ENCODE data around the gene EPN3.

Gene EPN3

GRCh38 chr17:50580646-50581045 is 48.1 kb downstream of the EPN3 start:
- Histone ChIP-seq H3K27me3 (ENCODE audit: control insufficient read depth, insufficient read depth, low read length) (peaks cover 22% of the 10 kb centered on the region), H3K9ac (ENCODE audit: low read length) (no peak overlapping the region), H3K4me1 (ENCODE audit: control insufficient read depth, insufficient read depth, low read length) (no peaks in the 10 kb centered on the region), H3K4me3 (ENCODE audit: low read length) (no peak overlapping the region), H3K9me3 (ENCODE audit: control insufficient read depth, low read length) (no peaks in the 10 kb centered on the region), H3K36me3 (ENCODE audit: control insufficient read depth, insufficient read depth, low read length) (no peaks in the 10 kb centered on the region)

GRCh38 chr17:50581316-50581715 is 48.8 kb downstream of the EPN3 start:
- H3K27me3 ChIP-seq (ENCODE audit: control insufficient read depth, insufficient read depth, low read length): peaks cover 22% of the 10 kb centered on the region
- H3K36me3 ChIP-seq (ENCODE audit: control insufficient read depth, insufficient read depth, low read length): no peaks in the 10 kb centered on the region
- H3K4me3 ChIP-seq (ENCODE audit: low read length): no peak overlapping the region
- no peak overlapping the region for H3K9ac ChIP-seq (ENCODE audit: low read length)
- H3K9me3 ChIP-seq (ENCODE audit: control insufficient read depth, low read length): no peaks in the 10 kb centered on the region
- H3K4me1 ChIP-seq (ENCODE audit: control insufficient read depth, insufficient read depth, low read length): no peaks in the 10 kb centered on the region

GRCh38 chr17:50582741-50583140 is 50.2 kb downstream of the EPN3 start:
- H3K4me1 ChIP-seq (ENCODE audit: control insufficient read depth, insufficient read depth, low read length): no peaks in the 10 kb centered on the region
- H3K9me3 ChIP-seq (ENCODE audit: control insufficient read depth, low read length): no peaks in the 10 kb centered on the region
- H3K27me3 ChIP-seq (ENCODE audit: control insufficient read depth, insufficient read depth, low read length): peaks cover 22% of the 10 kb centered on the region
- H3K4me3 ChIP-seq (ENCODE audit: low read length): no peak overlapping the region
- no peaks in the 10 kb centered on the region for H3K36me3 ChIP-seq (ENCODE audit: control insufficient read depth, insufficient read depth, low read length)
- H3K9ac ChIP-seq (ENCODE audit: low read length): no peak overlapping the region

GRCh38 chr17:50583641-50584040 is 51.1 kb downstream of the EPN3 start:
- Histone ChIP-seq H3K27me3 (ENCODE audit: control insufficient read depth, insufficient read depth, low read length) (peaks cover 18% of the 10 kb centered on the region), H3K36me3 (ENCODE audit: control insufficient read depth, insufficient read depth, low read length) (no peaks in the 10 kb centered on the region), H3K4me3 (ENCODE audit: low read length) (no peak overlapping the region), H3K9ac (ENCODE audit: low read length) (no peak overlapping the region), H3K4me1 (ENCODE audit: control insufficient read depth, insufficient read depth, low read length) (no peaks in the 10 kb centered on the region), H3K9me3 (ENCODE audit: control insufficient read depth, low read length) (no peaks in the 10 kb centered on the region)

DNA sequence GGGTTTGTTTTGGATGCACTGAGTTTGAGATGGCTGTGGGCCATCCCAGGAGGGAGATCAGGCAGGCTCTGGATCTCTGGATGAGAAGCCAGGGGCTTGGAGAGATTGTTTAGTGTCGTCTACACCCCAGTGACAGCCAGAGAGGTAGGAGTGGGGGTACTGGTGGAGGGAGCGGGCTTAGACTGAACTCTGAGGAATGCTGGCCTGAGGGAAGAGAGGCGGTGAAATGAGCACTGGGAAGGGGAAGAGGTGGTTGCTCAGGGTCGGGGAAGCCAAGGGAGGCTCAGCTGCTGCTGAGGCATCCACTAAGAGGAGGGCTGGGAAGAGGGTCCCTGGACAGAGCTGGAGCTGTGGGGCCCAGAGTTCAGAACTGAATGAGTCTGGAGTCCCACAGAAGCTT is 51.6 kb downstream of the EPN3 start:
- peaks cover 18% of the 10 kb centered on the region for H3K27me3 ChIP-seq (ENCODE audit: control insufficient read depth, insufficient read depth, low read length)

DNA sequence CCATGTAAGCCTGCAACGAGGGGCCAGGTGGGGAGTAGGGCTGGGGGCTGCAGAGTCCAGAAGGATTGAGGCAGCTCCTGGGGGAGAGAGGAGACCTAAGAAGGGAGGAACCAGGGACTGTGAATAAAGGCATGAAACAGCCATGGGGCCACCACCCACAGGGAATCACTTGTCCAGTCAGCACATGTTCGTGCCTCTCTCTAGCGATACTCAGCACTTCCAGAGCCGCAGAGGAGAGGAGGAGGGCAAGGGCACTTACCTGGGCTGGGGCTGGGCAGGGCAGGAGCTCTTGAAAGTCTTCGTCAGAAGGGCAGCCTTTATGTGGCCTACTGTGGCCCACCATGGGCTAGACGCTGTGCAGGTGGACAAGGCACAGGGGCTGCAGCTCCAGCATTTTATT is 52.2 kb downstream of the EPN3 start:
- Histone ChIP-seq H3K9me3 (ENCODE audit: control insufficient read depth, low read length) (no peaks in the 10 kb centered on the region), H3K4me1 (ENCODE audit: control insufficient read depth, insufficient read depth, low read length) (peaks cover 9% of the 10 kb centered on the region), H3K36me3 (ENCODE audit: control insufficient read depth, insufficient read depth, low read length) (no peaks in the 10 kb centered on the region), H3K27me3 (ENCODE audit: control insufficient read depth, insufficient read depth, low read length) (peaks cover 18% of the 10 kb centered on the region), H3K4me3 (ENCODE audit: low read length) (no peak overlapping the region), H3K9ac (ENCODE audit: low read length) (no peak overlapping the region)

More for the DNA sequence above, 51.6 kb downstream of the EPN3 start:
- no peak overlapping the region for H3K4me3 ChIP-seq (ENCODE audit: low read length)
- no peaks in the 10 kb centered on the region for H3K9me3 ChIP-seq (ENCODE audit: control insufficient read depth, low read length)
- H3K9ac ChIP-seq (ENCODE audit: low read length): no peak overlapping the region
- no peaks in the 10 kb centered on the region for H3K36me3 ChIP-seq (ENCODE audit: control insufficient read depth, insufficient read depth, low read length)
- peaks cover 2% of the 10 kb centered on the region for H3K4me1 ChIP-seq (ENCODE audit: control insufficient read depth, insufficient read depth, low read length)

DNA sequence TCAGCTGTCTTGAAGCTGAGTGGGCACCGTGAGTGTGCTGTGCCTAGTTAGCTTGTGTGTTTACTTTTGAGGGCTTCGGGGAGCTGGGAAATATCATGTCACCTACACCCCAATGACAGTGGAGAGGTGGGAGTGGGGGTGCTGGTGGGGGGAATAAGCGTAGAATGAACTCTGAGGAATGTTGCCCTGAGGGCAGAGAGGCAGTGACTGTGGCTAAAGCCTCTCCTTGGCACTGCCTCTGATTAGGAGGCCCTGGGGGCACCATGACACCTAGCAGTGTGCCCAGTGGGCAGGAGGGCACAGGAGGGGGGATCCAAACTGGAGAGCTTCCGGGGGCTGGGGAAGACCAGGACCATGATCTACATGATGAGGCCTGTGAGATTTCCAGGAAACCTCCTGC is 52.8 kb downstream of the EPN3 start:
- H3K9me3 ChIP-seq (ENCODE audit: control insufficient read depth, low read length): no peaks in the 10 kb centered on the region
- peaks cover 13% of the 10 kb centered on the region for H3K4me1 ChIP-seq (ENCODE audit: control insufficient read depth, insufficient read depth, low read length)
- no peak overlapping the region for H3K9ac ChIP-seq (ENCODE audit: low read length)
- no peaks in the 10 kb centered on the region for H3K36me3 ChIP-seq (ENCODE audit: control insufficient read depth, insufficient read depth, low read length)
- H3K27me3 ChIP-seq (ENCODE audit: control insufficient read depth, insufficient read depth, low read length): peaks cover 15% of the 10 kb centered on the region
- no peak overlapping the region for H3K4me3 ChIP-seq (ENCODE audit: low read length)

GRCh38 chr17:50585891-50586290 is 53.4 kb downstream of the EPN3 start:
- peaks cover 13% of the 10 kb centered on the region for H3K4me1 ChIP-seq (ENCODE audit: control insufficient read depth, insufficient read depth, low read length)
- no peaks in the 10 kb centered on the region for H3K36me3 ChIP-seq (ENCODE audit: control insufficient read depth, insufficient read depth, low read length)
- H3K27me3 ChIP-seq (ENCODE audit: control insufficient read depth, insufficient read depth, low read length): peaks cover 10% of the 10 kb centered on the region
- no peak overlapping the region for H3K9ac ChIP-seq (ENCODE audit: low read length)
- no peaks in the 10 kb centered on the region for H3K9me3 ChIP-seq (ENCODE audit: control insufficient read depth, low read length)
- no peak overlapping the region for H3K4me3 ChIP-seq (ENCODE audit: low read length)

DNA sequence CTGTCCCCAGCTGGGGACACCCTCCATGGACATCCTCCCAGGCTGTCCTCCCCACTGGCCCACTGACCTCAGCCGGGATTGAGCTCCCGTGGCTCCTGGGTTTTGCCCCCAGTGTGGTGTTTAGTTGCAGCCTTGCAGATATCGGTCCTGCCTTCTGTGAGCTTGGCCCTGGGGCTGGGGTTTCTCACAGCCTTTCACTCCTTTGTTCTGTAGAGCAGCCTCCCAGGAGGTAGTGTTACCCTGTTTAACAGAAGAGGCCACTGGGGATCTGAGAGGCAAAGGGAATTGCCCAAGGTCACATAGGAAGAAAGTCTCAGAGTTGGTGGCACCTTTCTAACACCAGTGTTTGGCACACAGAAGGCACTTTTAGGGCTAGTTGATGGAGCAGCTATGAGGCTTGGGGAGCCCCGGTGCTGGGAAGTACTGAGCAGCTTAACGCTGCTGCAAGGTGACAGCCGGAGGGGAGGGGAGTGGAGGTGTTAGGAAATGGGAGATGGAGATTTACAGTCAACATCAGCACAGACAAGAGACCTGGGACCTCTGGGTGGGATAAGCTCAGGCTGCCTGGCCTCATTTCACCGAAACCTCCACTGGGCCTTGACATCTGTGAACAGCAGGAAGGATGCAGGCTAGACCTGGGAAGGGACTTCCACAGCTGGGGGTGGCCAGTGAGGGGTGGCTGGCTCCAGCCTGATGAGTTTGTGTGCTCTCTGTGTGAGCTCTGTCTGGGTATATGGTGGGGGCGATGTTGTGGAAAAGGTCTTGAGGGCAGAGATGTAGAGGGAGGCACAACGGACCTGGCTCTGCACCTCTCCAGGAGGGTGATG is 54.1 kb downstream of the EPN3 start:
- H3K4me3 ChIP-seq (ENCODE audit: low read length): no peak overlapping the region
- no peak overlapping the region for H3K9ac ChIP-seq (ENCODE audit: low read length)
- H3K27me3 ChIP-seq (ENCODE audit: control insufficient read depth, insufficient read depth, low read length): peaks cover 7% of the 10 kb centered on the region
- peaks cover 13% of the 10 kb centered on the region for H3K4me1 ChIP-seq (ENCODE audit: control insufficient read depth, insufficient read depth, low read length)
- no peaks in the 10 kb centered on the region for H3K36me3 ChIP-seq (ENCODE audit: control insufficient read depth, insufficient read depth, low read length)
- H3K9me3 ChIP-seq (ENCODE audit: control insufficient read depth, low read length): no peaks in the 10 kb centered on the region

GRCh38 chr17:50587571-50587970 is 55.0 kb downstream of the EPN3 start:
- Histone ChIP-seq H3K9me3 (ENCODE audit: control insufficient read depth, low read length) (no peaks in the 10 kb centered on the region), H3K27me3 (ENCODE audit: control insufficient read depth, insufficient read depth, low read length) (peaks cover 7% of the 10 kb centered on the region), H3K4me3 (ENCODE audit: low read length) (no peak overlapping the region), H3K4me1 (ENCODE audit: control insufficient read depth, insufficient read depth, low read length) (peaks cover 13% of the 10 kb centered on the region), H3K36me3 (ENCODE audit: control insufficient read depth, insufficient read depth, low read length) (no peaks in the 10 kb centered on the region), H3K9ac (ENCODE audit: low read length) (no peak overlapping the region)

DNA sequence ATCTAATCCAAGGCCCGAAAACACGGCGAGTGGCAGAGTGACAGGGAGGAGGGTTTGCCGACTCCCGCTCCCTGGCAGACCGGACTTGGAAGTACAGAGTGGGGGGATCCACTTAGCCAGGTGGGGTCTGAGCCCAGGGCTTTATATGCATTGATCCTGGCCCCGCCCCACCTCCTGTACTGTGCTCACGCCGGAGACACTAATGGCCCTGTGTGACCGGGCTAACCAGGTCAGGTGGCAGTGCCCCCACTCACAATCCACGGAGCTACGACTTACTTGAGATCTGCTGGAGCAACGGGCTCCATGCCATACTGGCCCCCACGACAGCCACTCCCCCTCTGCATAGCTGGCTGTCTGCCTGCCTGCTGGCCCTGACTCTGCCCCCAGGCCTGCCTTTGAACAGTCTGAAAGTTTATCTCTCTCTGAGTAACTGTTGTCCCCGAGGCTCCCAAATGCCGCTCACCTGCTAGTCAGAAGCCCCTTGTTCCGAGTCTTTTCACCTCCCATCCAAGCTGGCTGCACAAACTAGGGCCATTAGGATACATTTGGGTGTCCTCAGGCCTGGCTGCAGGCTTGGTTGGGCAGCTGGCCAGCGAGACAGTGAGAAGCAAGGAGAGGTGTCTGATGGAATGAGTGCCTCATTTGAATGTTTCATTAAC is 56.0 kb downstream of the EPN3 start:
- H3K9ac ChIP-seq (ENCODE audit: low read length): no peak overlapping the region
- no peaks in the 10 kb centered on the region for H3K9me3 ChIP-seq (ENCODE audit: control insufficient read depth, low read length)
- H3K27me3 ChIP-seq (ENCODE audit: control insufficient read depth, insufficient read depth, low read length): peaks cover 3% of the 10 kb centered on the region
- peaks cover 13% of the 10 kb centered on the region for H3K4me1 ChIP-seq (ENCODE audit: control insufficient read depth, insufficient read depth, low read length)
- H3K4me3 ChIP-seq (ENCODE audit: low read length): no peak overlapping the region
- H3K36me3 ChIP-seq (ENCODE audit: control insufficient read depth, insufficient read depth, low read length): no peaks in the 10 kb centered on the region

- H3K9ac ChIP-seq (ENCODE audit: low read length): no peak overlapping the region
- no peaks in the 10 kb centered on the region for H3K9me3 ChIP-seq (ENCODE audit: control insufficient read depth, low read length)
- H3K4me3 ChIP-seq (ENCODE audit: low read length): no peak overlapping the region
- no peaks in the 10 kb centered on the region for H3K36me3 ChIP-seq (ENCODE audit: control insufficient read depth, insufficient read depth, low read length)
- peaks cover under 1% of the 10 kb centered on the region for H3K27me3 ChIP-seq (ENCODE audit: control insufficient read depth, insufficient read depth, low read length)
- H3K4me1 ChIP-seq (ENCODE audit: control insufficient read depth, insufficient read depth, low read length): peaks cover 13% of the 10 kb centered on the region
Observed at GRCh38 chr17:50589095-50589705, 56.7 kb downstream of the EPN3 start.
